Lung (tissue), 12 donors: ENCODE data around the gene PDIA3. TPM values are rescaled to one million over a fixed set of nuclear protein-coding genes. Genes with fewer than 3 reads are reported as not detected.
"Not testable (repeated sequence)": the region's sequence is repeated elsewhere in the genome, so short reads cannot be mapped to it uniquely, and the experiment has no call there.

ENCODE experiments used
- ATAC-seq: fragments of 200-7000 bp; cut with Tn5 transposase; one replicate; pipeline ENCODE4 v1.9.1; 2020; ENCODE audit warnings: moderate number of reproducible peaks; ENCODE audit not compliant: insufficient read depth, low FRiP score
- DNase-seq, 3 donors: peaks; one replicate each; pipeline ENCODE4 v3.0.0-alpha.2; 2013 to 2017
- H3K27ac ChIP-seq, 2 donors: one replicate each; pipeline ENCODE4 v1.5.1; 2013; ENCODE audit warnings: mild to moderate bottlenecking in 2 of 2, moderate library complexity in 2 of 2, control low read depth in 1 of 2, inconsistent platforms in 1 of 2, low read depth in 1 of 2, low read length in 1 of 2
- H3K27me3 ChIP-seq, 3 donors: one replicate each; pipeline ENCODE4 v1.5.1; 2013; ENCODE audit warnings: low read length in 2 of 3; ENCODE audit not compliant: control insufficient read depth in 3 of 3, insufficient read depth in 3 of 3
- H3K36me3 ChIP-seq, 4 donors: one replicate each; pipeline ENCODE4 v1.5.1; 2013; ENCODE audit warnings: low read length in 4 of 4, mild to moderate bottlenecking in 1 of 4, moderate library complexity in 1 of 4; ENCODE audit not compliant: control insufficient read depth in 4 of 4, insufficient read depth in 4 of 4
- H3K4me1 ChIP-seq, 5 donors: one replicate each; pipeline ENCODE4 v1.5.1; 2013; ENCODE audit warnings: low read length in 5 of 5, mild to moderate bottlenecking in 2 of 5, moderate library complexity in 1 of 5; ENCODE audit not compliant: control insufficient read depth in 5 of 5, insufficient read depth in 5 of 5
- H3K4me3 ChIP-seq: one replicate; pipeline ENCODE4 v1.5.1; 2013; ENCODE audit warnings: mild to moderate bottlenecking, control low read depth, moderate library complexity
- H3K9ac ChIP-seq, 2 donors: one replicate each; pipeline ENCODE4 v1.5.1; 2013; ENCODE audit warnings: low read length in 2 of 2, control low read depth in 1 of 2; ENCODE audit not compliant: insufficient read depth in 1 of 2
- H3K9me3 ChIP-seq, 4 donors: one replicate each; pipeline ENCODE4 v1.5.1; 2013; ENCODE audit warnings: low read length in 3 of 4, mild to moderate bottlenecking in 1 of 4, moderate library complexity in 1 of 4; ENCODE audit not compliant: control insufficient read depth in 4 of 4, insufficient read depth in 3 of 4
- WGBS, 2 donors: extraction: QIAGEN DNeasy Blood & Tissue Kit; methylation state at CpG; one replicate each; pipeline ENCODE4 v1.1.7; 2013; 5-methylcytosine and 5-hydroxymethylcytosine counted together
- polyA plus RNA-seq, 2 donors: library from polyadenylated mRNA; stranded (reverse); fragments of 200-250 nt; gene quantifications; one replicate each; pipeline ENCODE4 v1.2.1, GENCODE V29; 2013
- total RNA-seq, 2 donors: library from RNA; depleted of rRNA in 1 of 2; stranded (reverse); fragments of >200 nt in 1 of 2; gene quantifications; one replicate each; pipeline ENCODE4 v1.2.1, GENCODE V29; 2014 to 2021
- TF ChIP-seq, protein P1 (sequence below): IDR thresholded peaks from 2 replicates; pipeline ENCODE4 v1.5.1; 2012; ENCODE audit warnings: mild to moderate bottlenecking; ENCODE audit errors: control extremely low read depth, extremely low read depth
- donor health status: control.
- donor health status: control.
- donor health status: Bipolar disorder and iron deficiency.
- donor health status: healthy.
- donor health status: DM: yes; HTN: yes; CAD: no.

The PDIA3 gene
- total and polyA plus RNA-seq, 4 donors: 235 to 580 (median 385) TPM

- Histone ChIP-seq H3K36me3 (no peaks in the 10 kb centered on the region), H3K4me1 (no peaks in the 10 kb centered on the region), H3K4me3 (no peak overlapping the region), H3K27ac (no peak overlapping the region), H3K9ac (no peak overlapping the region), H3K27me3 (no peaks in the 10 kb centered on the region), H3K9me3 (no peaks in the 10 kb centered on the region)
- DNase-seq: no peak
- 76 to 78% methylated on average over 4 of the region's 4 CpGs for WGBS, 2 donors
- TF ChIP-seq, protein P1, sequence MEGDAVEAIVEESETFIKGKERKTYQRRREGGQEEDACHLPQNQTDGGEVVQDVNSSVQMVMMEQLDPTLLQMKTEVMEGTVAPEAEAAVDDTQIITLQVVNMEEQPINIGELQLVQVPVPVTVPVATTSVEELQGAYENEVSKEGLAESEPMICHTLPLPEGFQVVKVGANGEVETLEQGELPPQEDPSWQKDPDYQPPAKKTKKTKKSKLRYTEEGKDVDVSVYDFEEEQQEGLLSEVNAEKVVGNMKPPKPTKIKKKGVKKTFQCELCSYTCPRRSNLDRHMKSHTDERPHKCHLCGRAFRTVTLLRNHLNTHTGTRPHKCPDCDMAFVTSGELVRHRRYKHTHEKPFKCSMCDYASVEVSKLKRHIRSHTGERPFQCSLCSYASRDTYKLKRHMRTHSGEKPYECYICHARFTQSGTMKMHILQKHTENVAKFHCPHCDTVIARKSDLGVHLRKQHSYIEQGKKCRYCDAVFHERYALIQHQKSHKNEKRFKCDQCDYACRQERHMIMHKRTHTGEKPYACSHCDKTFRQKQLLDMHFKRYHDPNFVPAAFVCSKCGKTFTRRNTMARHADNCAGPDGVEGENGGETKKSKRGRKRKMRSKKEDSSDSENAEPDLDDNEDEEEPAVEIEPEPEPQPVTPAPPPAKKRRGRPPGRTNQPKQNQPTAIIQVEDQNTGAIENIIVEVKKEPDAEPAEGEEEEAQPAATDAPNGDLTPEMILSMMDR: no peak
- no peak for ATAC-seq
These were observed 23.1 kb upstream of the PDIA3 start for GRCh38 chr15:43723151-43723550.

DNA sequence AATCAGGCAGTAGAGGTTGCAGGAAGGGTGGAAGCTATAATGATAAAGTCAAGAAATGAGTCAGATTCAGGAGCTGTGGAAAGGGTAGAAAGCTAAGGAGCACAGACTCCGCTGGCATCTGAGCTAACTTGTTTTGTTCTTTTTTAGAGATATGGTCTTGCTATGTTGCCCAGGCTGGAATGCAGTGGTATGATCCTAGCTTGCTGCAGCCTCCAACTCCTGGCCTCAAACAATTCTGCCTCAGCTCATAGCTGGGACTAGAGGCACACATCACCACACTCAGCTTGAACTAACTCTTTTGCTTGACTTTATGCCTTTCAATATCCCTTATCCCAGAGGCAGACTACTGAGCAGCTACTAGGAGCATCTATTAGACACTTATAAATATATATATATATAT lies 19.9 kb upstream of the PDIA3 start:
- not testable (repeated sequence) for H3K27me3 ChIP-seq, H3K9me3 ChIP-seq, H3K9ac ChIP-seq, H3K27ac ChIP-seq, H3K4me3 ChIP-seq, DNase-seq, H3K4me1 ChIP-seq, ATAC-seq, H3K36me3 ChIP-seq
- WGBS, 2 donors: 97 to 100% methylated on average over 1 of the region's 1 CpG

- H3K9me3 ChIP-seq, ATAC-seq, H3K27ac ChIP-seq, H3K9ac ChIP-seq, DNase-seq, H3K27me3 ChIP-seq, H3K4me1 ChIP-seq, H3K36me3 ChIP-seq, H3K4me3 ChIP-seq: not testable (repeated sequence)
- 71 to 89% methylated on average over 1 of the region's 1 CpG for WGBS, 2 donors
These were observed 18.0 kb upstream of the PDIA3 start for GRCh38 chr15:43728053-43728725.

- Histone ChIP-seq H3K9ac (no peak overlapping the region), H3K4me3 (no peak overlapping the region), H3K27me3 (no peaks in the 10 kb centered on the region), H3K27ac (no peak overlapping the region), H3K4me1 (no peaks in the 10 kb centered on the region), H3K36me3 (no peaks in the 10 kb centered on the region), H3K9me3 (no peaks in the 10 kb centered on the region)
- TF ChIP-seq, protein P1: no peak
- no peak for ATAC-seq
- DNase-seq: no peak
- 80 to 93% methylated on average over 6 of the region's 6 CpGs for WGBS, 2 donors
These were observed 10.8 kb upstream of the PDIA3 start for GRCh38 chr15:43735416-43735815.

- H3K4me1 ChIP-seq: peaks cover 0 to 19% (median 8%) of the 10 kb centered on the region in 5 donors
- not testable (repeated sequence) for H3K9me3 ChIP-seq, H3K27me3 ChIP-seq, H3K36me3 ChIP-seq
- 0 to 1% methylated on average over 12 of the region's 12 CpGs for WGBS, 2 donors
- DNase-seq (peak; percentile 18 to 64 (median 44)), ATAC-seq (peak; percentile 24)
- peak overlapping the region; percentile 82 to 85 for H3K9ac ChIP-seq
- H3K4me3 ChIP-seq: peak overlapping the region; percentile 77
- H3K27ac ChIP-seq: peak overlapping the region; percentile 99
These were observed 668 bp downstream of the PDIA3 start for GRCh38 chr15:43746903-43747309.
